OCI-LY7 (cell line): Measurements from ENCODE around the gene CYFIP2. TPM values are rescaled to one million over a fixed set of nuclear protein-coding genes. Genes with fewer than 3 reads are reported as not detected.

Experiments
- BruUV-seq: library from RNA; stranded (reverse); fragments of 400-500 nt; replicated peaks from 2 replicates; lab custom pipeline; 2021; lab: Mats Ljungman, UMichigan
- CTCF ChIA-PET: fragments of 300-600 bp; sonication (Branson Sonifier 250); formaldehyde crosslinking; loops from one replicate; lab custom pipeline; 2022; ENCODE audit warnings: antibody characterized with exemption; ENCODE audit not compliant: unreplicated experiment; lab: Charles Lee
- POLR2A ChIA-PET: fragments of 300-600 bp; sonication (Branson Sonifier 250); formaldehyde crosslinking; loops from one replicate; lab custom pipeline; 2022; ENCODE audit warnings: antibody characterized with exemption; lab: Charles Lee
- DNase-seq: peaks from one replicate; pipeline ENCODE4 v3.0.0-alpha.2; 2015; ENCODE audit warnings: low spot score
- H2AFZ ChIP-seq: fragments of 200-600 bp; sonication (generic), shearing (Covaris generic); 2 replicates; pipeline ENCODE4 v1.6.1; 2014; ENCODE audit warnings: mild to moderate bottlenecking, antibody characterized with exemption, low read length, moderate library complexity
- H3K27ac ChIP-seq: fragments of 200-600 bp; sonication (generic); 2 replicates; pipeline ENCODE4 v1.5.1; 2014; ENCODE audit warnings: mixed run types, low read depth, mild to moderate bottlenecking, moderate library complexity, low read length, inconsistent platforms; ENCODE audit not compliant: poor library complexity, severe bottlenecking
- H3K36me3 ChIP-seq: fragments of 200-600 bp; sonication (generic); 2 replicates; pipeline ENCODE4 v1.6.1; 2014; ENCODE audit warnings: mild to moderate bottlenecking, antibody characterized with exemption, low read length, moderate library complexity, mixed read lengths; ENCODE audit not compliant: insufficient read depth
- H3K4me1 ChIP-seq: fragments of 200-600 bp; sonication (generic); 2 replicates; pipeline ENCODE4 v1.5.1; 2014; ENCODE audit warnings: mild to moderate bottlenecking, low read length; ENCODE audit not compliant: insufficient read depth, poor library complexity, severe bottlenecking
- H3K4me2 ChIP-seq: fragments of 200-600 bp; sonication (generic); 2 replicates; pipeline ENCODE4 v1.6.1; 2014; ENCODE audit warnings: mild to moderate bottlenecking, low read length
- H3K4me3 ChIP-seq: fragments of 200-600 bp; sonication (generic); 2 replicates; pipeline ENCODE4 v1.5.1; 2014; ENCODE audit warnings: mild to moderate bottlenecking, low read depth, low read length; ENCODE audit not compliant: poor library complexity, severe bottlenecking
- H3K79me2 ChIP-seq: fragments of 200-600 bp; sonication (generic); 2 replicates; pipeline ENCODE4 v1.6.1; 2016; ENCODE audit warnings: low read depth, mild to moderate bottlenecking, low read length, moderate library complexity, mixed read lengths; ENCODE audit not compliant: insufficient read depth
- H3K9me2 ChIP-seq: fragments of 200-600 bp; sonication (generic); 2 replicates; pipeline ENCODE4 v1.6.1; 2016; ENCODE audit warnings: mild to moderate bottlenecking, low read length, mixed read lengths; ENCODE audit not compliant: insufficient read depth
- H3K9me3 ChIP-seq: fragments of 200-600 bp; sonication (generic); 2 replicates; pipeline ENCODE4 v1.6.1; 2014; ENCODE audit warnings: mild to moderate bottlenecking, mixed run types, low read length, mixed read lengths
- H4K20me1 ChIP-seq: fragments of 200-600 bp; sonication (generic); 2 replicates; pipeline ENCODE4 v1.6.1; 2014; ENCODE audit warnings: mild to moderate bottlenecking, antibody characterized with exemption, low read length, moderate library complexity, mixed read lengths; ENCODE audit not compliant: insufficient read depth
- CTCF ChIP-seq: fragments of 200-600 bp; sonication (generic); conservative IDR thresholded peaks from 2 replicates; pipeline ENCODE4 v1.5.1; 2014; ENCODE audit warnings: mild to moderate bottlenecking, antibody characterized with exemption, low read length, moderate library complexity, mixed read lengths
- EZH2phosphoT487 ChIP-seq: fragments of 200-600 bp; sonication (generic); IDR thresholded peaks from 2 replicates; pipeline ENCODE4 v1.6.1; 2018; ENCODE audit warnings: low read depth, borderline replicate concordance, mild to moderate bottlenecking, mixed run types, antibody characterized with exemption, low read length, moderate library complexity, mixed read lengths
- intact Hi-C: fragments of 100-400 bp; cut with micrococcal nuclease; formaldehyde crosslinking; loops from one replicate; pipeline ENCODE4 v1.10.0; 2022; ENCODE audit not compliant: unreplicated experiment
- total RNA-seq, 2 experiments: library from RNA; depleted of rRNA in 1 of 2; stranded (reverse); fragments of >200 nt in 1 of 2; shearing (Covaris generic) in 1 of 2; gene quantifications; 2 replicates each; pipeline ENCODE4 v1.2.3, GENCODE V29; 2014 to 2022

CYFIP2 gene
- total RNA-seq, 2 experiments from 2014 or later: 258 to 419 TPM

- H3K27ac ChIP-seq: no peak overlapping the region
- CTCF ChIA-PET: interaction anchor here (1.0 kb wide), 1 partner anchor 8 kb away, joined by 3 read pairs; no protein-coding TSS in a partner anchor
- no peaks in the 10 kb centered on the region for H3K9me3 ChIP-seq
- H3K4me1 ChIP-seq: no peaks in the 10 kb centered on the region
- H3K9me2 ChIP-seq: no peaks in the 10 kb centered on the region
- H2AFZ ChIP-seq: no peak overlapping the region
- H3K79me2 ChIP-seq: no peaks in the 10 kb centered on the region
- intact Hi-C loops: no loop called here
- TF ChIP-seq EZH2phosphoT487: no peak
- TF ChIP-seq CTCF: no peak
- H3K4me3 ChIP-seq: no peak overlapping the region
- no peak for DNase-seq
- H3K4me2 ChIP-seq: no peak overlapping the region
- BruUV-seq: no TSS peak
- peaks cover 99% of the 10 kb centered on the region for H3K36me3 ChIP-seq
- POLR2A ChIA-PET: interaction anchor here (0.6 to 1.6 kb wide), 6 partner anchors 8 to 353 kb away, joined by 3 to 4 read pairs (median 3); no protein-coding TSS in a partner anchor
- no peaks in the 10 kb centered on the region for H4K20me1 ChIP-seq
These were observed 122.3 kb downstream of the CYFIP2 start for GRCh38 chr5:157388111-157388710.

GRCh38 chr5:157389103-157389502 lies 123.2 kb downstream of the CYFIP2 start:
- ChIA-PET CTCF (no interaction called here), POLR2A (interaction anchor here (0.7 to 1.6 kb wide), 2 partner anchors 7 to 9 kb away, joined by 3 read pairs; no protein-coding TSS in a partner anchor)
- Histone ChIP-seq H3K4me3 (no peak overlapping the region), H3K4me1 (no peaks in the 10 kb centered on the region), H3K4me2 (no peak overlapping the region), H2AFZ (no peak overlapping the region), H3K27ac (no peak overlapping the region), H3K9me3 (no peaks in the 10 kb centered on the region), H3K9me2 (no peaks in the 10 kb centered on the region), H3K36me3 (peaks cover 99% of the 10 kb centered on the region), H4K20me1 (no peaks in the 10 kb centered on the region), H3K79me2 (no peaks in the 10 kb centered on the region)
- BruUV-seq: no TSS peak
- intact Hi-C loops: no loop called here
- no peak for DNase-seq
- TF ChIP-seq EZH2phosphoT487 (no peak), CTCF (no peak)

GRCh38 chr5:157390133-157390532 lies 124.2 kb downstream of the CYFIP2 start:
- intact Hi-C loops: no loop called here
- H4K20me1 ChIP-seq: no peaks in the 10 kb centered on the region
- ChIA-PET CTCF (no interaction called here), POLR2A (no interaction called here)
- H3K9me2 ChIP-seq: no peaks in the 10 kb centered on the region
- H3K36me3 ChIP-seq: peaks cover 97% of the 10 kb centered on the region
- no peak overlapping the region for H3K4me2 ChIP-seq
- H3K4me3 ChIP-seq: no peak overlapping the region
- TF ChIP-seq CTCF (no peak), EZH2phosphoT487 (no peak)
- no peaks in the 10 kb centered on the region for H3K4me1 ChIP-seq
- DNase-seq: no peak
- no peaks in the 10 kb centered on the region for H3K79me2 ChIP-seq
- H3K9me3 ChIP-seq: no peaks in the 10 kb centered on the region
- H2AFZ ChIP-seq: no peak overlapping the region
- no peak overlapping the region for H3K27ac ChIP-seq
- no TSS peak for BruUV-seq
